Measurements from ENCODE around the gene ANKDD1A. TPM values are rescaled to one million over a fixed set of nuclear protein-coding genes. Genes with fewer than 3 reads are reported as not detected.

The ANKDD1A gene
- total and polyA plus RNA-seq, 8 donors, result 3.4 to 13.5 (median 10.9) TPM

- no peak for TF ChIP-seq CTCF (IDR thresholded peaks at IDR 0.05)
- intact Hi-C loops (cut with DNase I), result no loop called here
- DNase-seq (peak in 2 of 4 donors; percentile 88 to 92), ATAC-seq (peak; percentile 69)
- H3K36me3 ChIP-seq, result no peaks in the 10 kb centered on the region
- no peaks in the 10 kb centered on the region for H3K9me3 ChIP-seq
- no peaks in the 10 kb centered on the region for H3K27me3 ChIP-seq
- H3K4me3 ChIP-seq, result no peak overlapping the region
- peak overlapping the region; percentile 81 to 82 for H3K27ac ChIP-seq
- H3K4me1 ChIP-seq, result peaks cover 25 to 92% of the 10 kb centered on the region in 2 donors
These were observed 34.3 kb upstream of the ANKDD1A start for GRCh38 chr15:64877435-64877834.

- no peak for TF ChIP-seq CTCF (IDR thresholded peaks at IDR 0.05)
These were observed 33.0 kb upstream of the ANKDD1A start for GRCh38 chr15:64878705-64879104.

GRCh38 chr15:64883100-64883581 lies 28.6 kb upstream of the ANKDD1A start:
- intact Hi-C loops (cut with DNase I), result no loop called here
- Histone ChIP-seq H3K9me3 (no peaks in the 10 kb centered on the region), H3K4me1 (peaks cover 12 to 88% of the 10 kb centered on the region in 2 donors), H3K27me3 (no peaks in the 10 kb centered on the region), H3K27ac (peak overlapping the region; percentile 75 to 91), H3K4me3 (no peak overlapping the region), H3K36me3 (no peaks in the 10 kb centered on the region)
- DNase-seq, result no peak
- ATAC-seq, result peak; percentile 61
- no peak for TF ChIP-seq CTCF (IDR thresholded peaks at IDR 0.05)

More at GRCh38 chr15:64878705-64879104, 33.0 kb upstream of the ANKDD1A start:
- Histone ChIP-seq H3K36me3 (no peaks in the 10 kb centered on the region), H3K27ac (peak overlapping the region; percentile 81 to 82), H3K9me3 (no peaks in the 10 kb centered on the region), H3K27me3 (no peaks in the 10 kb centered on the region), H3K4me3 (no peak overlapping the region), H3K4me1 (peaks cover 17 to 92% of the 10 kb centered on the region in 2 donors)
- intact Hi-C loops (cut with DNase I), result no loop called here
- DNase-seq, result no peak
- ATAC-seq, result peak; percentile 23

GRCh38 chr15:64883997-64884511 lies 27.6 kb upstream of the ANKDD1A start:
- Histone ChIP-seq H3K27me3 (no peaks in the 10 kb centered on the region), H3K36me3 (no peaks in the 10 kb centered on the region), H3K9me3 (no peaks in the 10 kb centered on the region), H3K4me1 (peaks cover 11 to 81% of the 10 kb centered on the region in 2 donors), H3K4me3 (no peak overlapping the region), H3K27ac (peak overlapping the region; percentile 75 to 91)
- peak; percentile 78 for ATAC-seq
- intact Hi-C loops (cut with DNase I), result no loop called here
- no peak for TF ChIP-seq CTCF (IDR thresholded peaks at IDR 0.05)
- DNase-seq, result peak in 2 of 4 donors; percentile 92 to 94

- Histone ChIP-seq H3K9me3 (no peaks in the 10 kb centered on the region), H3K4me1 (peaks cover 9 to 75% of the 10 kb centered on the region in 2 donors), H3K36me3 (no peaks in the 10 kb centered on the region), H3K27me3 (no peaks in the 10 kb centered on the region), H3K27ac (peak overlapping the region in 1 of 2 donors; percentile 91), H3K4me3 (no peak overlapping the region)
- DNase-seq, result no peak
- intact Hi-C loops (cut with DNase I), result no loop called here
- ATAC-seq, result no peak
- TF ChIP-seq CTCF (IDR thresholded peaks at IDR 0.05), result no peak
These were observed 27.0 kb upstream of the ANKDD1A start for GRCh38 chr15:64884679-64885078.
